GM18499 (cell line): Measurements from ENCODE around the gene ADI1.
"Not testable (repeated sequence)": the region's sequence is repeated elsewhere in the genome, so short reads cannot be mapped to it uniquely, and the experiment has no call there.

ENCODE experiments used
- ATAC-seq: cut with Tn5 transposase; IDR thresholded peaks from one replicate; pipeline ENCODE4 v1.9.1; 2021; ENCODE audit warnings: moderate number of reproducible peaks; ENCODE audit not compliant: insufficient read depth, unreplicated experiment

ADI1 gene

GRCh38 chr2:3532941-3533340, 13.6 kb upstream of the ADI1 start:
- ATAC-seq, result no peak

- ATAC-seq, result no peak
Measured at GRCh38 chr2:3529316-3530025, 10.1 kb upstream of the ADI1 start.

- no peak for ATAC-seq
Measured at GRCh38 chr2:3527886-3528785, 8.8 kb upstream of the ADI1 start.

GRCh38 chr2:3526871-3527270, 7.5 kb upstream of the ADI1 start:
- no peak for ATAC-seq

GRCh38 chr2:3523551-3524041, 4.3 kb upstream of the ADI1 start:
- no peak for ATAC-seq

GRCh38 chr2:3522961-3523421, 3.7 kb upstream of the ADI1 start:
- ATAC-seq, result no peak

- no peak for ATAC-seq
Measured at GRCh38 chr2:3520591-3520990, 1.3 kb upstream of the ADI1 start.

GRCh38 chr2:3518496-3519254, 656 bp downstream of the ADI1 start:
- ATAC-seq, result peak; percentile 54

GRCh38 chr2:3517948-3518495, 1.3 kb downstream of the ADI1 start:
- ATAC-seq, result no peak

- no peak for ATAC-seq
Measured at GRCh38 chr2:3516831-3517230, 2.5 kb downstream of the ADI1 start.

GRCh38 chr2:3515438-3515837, 3.9 kb downstream of the ADI1 start:
- ATAC-seq, result not testable (repeated sequence)

- no peak for ATAC-seq
Measured at GRCh38 chr2:3513026-3513810, 6.1 kb downstream of the ADI1 start.

- no peak for ATAC-seq
Measured at GRCh38 chr2:3512086-3512485, 7.2 kb downstream of the ADI1 start.

GRCh38 chr2:3505771-3506170, 13.6 kb downstream of the ADI1 start:
- ATAC-seq, result no peak

GRCh38 chr2:3504741-3505140, 14.6 kb downstream of the ADI1 start:
- ATAC-seq, result no peak

GRCh38 chr2:3503483-3503882, 15.8 kb downstream of the ADI1 start:
- no peak for ATAC-seq

- ATAC-seq, result no peak
Measured at GRCh38 chr2:3503046-3503445, 16.3 kb downstream of the ADI1 start.

- no peak for ATAC-seq
Measured at GRCh38 chr2:3500326-3500899, 18.9 kb downstream of the ADI1 start.

- no peak for ATAC-seq
Measured at GRCh38 chr2:3498783-3499394, 20.4 kb downstream of the ADI1 start.
